Muscle of back (tissue), 13 donors: ENCODE measurements around the gene MAGEB4. TPM values are rescaled to one million over a fixed set of nuclear protein-coding genes. Genes with fewer than 3 reads are reported as not detected.
"Not testable (repeated sequence)": the region's sequence is repeated elsewhere in the genome, so short reads cannot be mapped to it uniquely, and the experiment has no call there.

Source experiments
- DNase-seq, 3 donors: peaks; one replicate each; pipeline versions ENCODE4 v3.0.0 to v3.0.0-alpha.2; 2013
- long read RNA-seq, 9 donors: transcript quantifications; one replicate each; lab custom pipeline, GENCODE V29; 2026
- polyA plus RNA-seq, 10 donors: library from polyadenylated mRNA; unstranded; fragments of 120-200 nt; gene quantifications; one replicate each; pipeline ENCODE4 v1.2.1, GENCODE V29; 2013; ENCODE audit not compliant: insufficient read length in 10 of 10

Gene MAGEB4
- polyA plus RNA-seq: not detected
- long read RNA-seq, donor 1: 0 reads
- long read RNA-seq, donor 2: 0 reads
- long read RNA-seq, donor 3: 0 reads
- long read RNA-seq, donor 4: 0 reads
- long read RNA-seq, donor 5: 0 reads
- long read RNA-seq, donor 6: 0 reads
- long read RNA-seq, donor 7: 0 reads
- long read RNA-seq, donor 8: 0 reads
- long read RNA-seq, donor 9: 0 reads

- DNase-seq: no peak
These were observed at the start of gene MAGEB4 for GRCh38 chrX:30241724-30242415. Gene MAGEB4 (plus strand): TSS chrX:30242000. CDS start chrX:30242136, 136 bp downstream.

- not testable (repeated sequence) for DNase-seq
These were observed 47.9 kb upstream of the MAGEB4 start for GRCh38 chrX:30193910-30194309.

- DNase-seq: peak in 2 of 3 donors; percentile 2 to 7
These were observed 45.5 kb upstream of the MAGEB4 start for GRCh38 chrX:30196322-30196721.

GRCh38 chrX:30212172-30212571, 29.6 kb upstream of the MAGEB4 start:
- DNase-seq: no peak

- DNase-seq: no peak
These were observed 26.4 kb upstream of the MAGEB4 start, which contains the start of gene MAGEB2 for GRCh38 chrX:30215357-30215843. Gene MAGEB2 (plus strand): TSS chrX:30215563. CDS start chrX:30218581, 3,018 bp downstream.

GRCh38 chrX:30217465-30217864, 24.3 kb upstream of the MAGEB4 start:
- no peak for DNase-seq

GRCh38 chrX:30219372-30219771, 22.4 kb upstream of the MAGEB4 start:
- DNase-seq: no peak

GRCh38 chrX:30220661-30221060, 21.1 kb upstream of the MAGEB4 start:
- DNase-seq: no peak

- DNase-seq: no peak
These were observed 17.3 kb upstream of the MAGEB4 start for GRCh38 chrX:30224536-30224935.

GRCh38 chrX:30228526-30228925, 13.3 kb upstream of the MAGEB4 start:
- DNase-seq: no peak

GRCh38 chrX:30230395-30230794, 11.4 kb upstream of the MAGEB4 start, which contains the start of gene MAGEB3:
Gene MAGEB3 (plus strand): TSS chrX:30230657. CDS start chrX:30235925, 5,268 bp downstream.
- DNase-seq: no peak

- no peak for DNase-seq
These were observed 5.1 kb downstream of the MAGEB4 start, which contains the start of gene MAGEB1 for GRCh38 chrX:30246769-30247489. Gene MAGEB1 (plus strand): TSS chrX:30247146. CDS start chrX:30250494, 3,348 bp downstream.

GRCh38 chrX:30248854-30249253, 7.1 kb downstream of the MAGEB4 start:
- no peak for DNase-seq

GRCh38 chrX:30253257-30253656, 11.5 kb downstream of the MAGEB4 start:
- no peak for DNase-seq

GRCh38 chrX:30259927-30260326, 18.1 kb downstream of the MAGEB4 start:
- DNase-seq: no peak

- no peak for DNase-seq
These were observed 19.2 kb downstream of the MAGEB4 start for GRCh38 chrX:30261012-30261411.

GRCh38 chrX:30262763-30263162, 21.0 kb downstream of the MAGEB4 start:
- DNase-seq: no peak

- DNase-seq: no peak
These were observed 28.8 kb downstream of the MAGEB4 start for GRCh38 chrX:30270639-30271038.

- DNase-seq: peak in 2 of 3 donors; percentile 2 to 6
These were observed 33.7 kb downstream of the MAGEB4 start for GRCh38 chrX:30275498-30275897.

GRCh38 chrX:30278365-30278764, 36.6 kb downstream of the MAGEB4 start:
- DNase-seq: no peak

- no peak for DNase-seq
These were observed 38.6 kb downstream of the MAGEB4 start for GRCh38 chrX:30280428-30280827.

- DNase-seq: no peak
These were observed 40.7 kb downstream of the MAGEB4 start for GRCh38 chrX:30282527-30282926.
